GM20431 (cell line): ENCODE data around the gene POLE3.
"Not testable (repeated sequence)": the region's sequence is repeated elsewhere in the genome, so short reads cannot be mapped to it uniquely, and the experiment has no call there.

ENCODE experiments used
- in situ Hi-C: fragments of 300-500 bp; cut with MseI, MboI; formaldehyde crosslinking; loops from one replicate; pipeline ENCODE4 v1.15.0; 2020; ENCODE audit warnings: low sequenced_read_pairs; ENCODE audit not compliant: unreplicated experiment

The POLE3 gene

DNA sequence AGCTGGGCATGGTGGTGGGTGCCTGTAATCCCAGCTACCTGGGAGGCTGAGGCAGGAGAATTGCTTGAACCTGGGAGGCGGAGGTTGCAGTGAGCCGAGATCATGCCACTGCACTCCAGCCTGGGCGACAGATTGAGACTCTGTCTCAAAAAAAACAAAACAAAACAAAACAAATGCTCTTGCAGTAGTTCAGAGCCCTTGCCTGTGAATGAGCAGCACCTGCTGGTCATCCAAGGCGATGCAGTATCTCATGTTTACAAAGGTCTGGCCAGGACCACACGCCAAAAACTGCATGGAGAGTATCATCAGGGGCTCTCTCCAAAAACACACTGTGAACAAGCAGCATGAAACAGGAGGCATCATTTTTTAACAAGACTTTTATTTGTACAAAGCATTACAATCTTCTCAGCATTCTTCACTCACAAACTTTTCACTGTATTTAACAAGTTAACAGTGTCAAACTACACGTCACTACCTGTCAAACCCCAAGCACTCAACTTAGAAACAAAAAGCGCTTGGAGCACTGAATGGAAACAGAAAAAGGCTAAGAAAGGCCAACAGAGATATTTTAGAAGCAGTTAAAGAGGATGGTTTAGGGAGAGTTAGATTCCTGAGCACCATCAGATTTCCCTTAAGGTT lies 3.5 kb downstream of the POLE3 start:
- in situ Hi-C loops, result not testable (repeated sequence)

DNA sequence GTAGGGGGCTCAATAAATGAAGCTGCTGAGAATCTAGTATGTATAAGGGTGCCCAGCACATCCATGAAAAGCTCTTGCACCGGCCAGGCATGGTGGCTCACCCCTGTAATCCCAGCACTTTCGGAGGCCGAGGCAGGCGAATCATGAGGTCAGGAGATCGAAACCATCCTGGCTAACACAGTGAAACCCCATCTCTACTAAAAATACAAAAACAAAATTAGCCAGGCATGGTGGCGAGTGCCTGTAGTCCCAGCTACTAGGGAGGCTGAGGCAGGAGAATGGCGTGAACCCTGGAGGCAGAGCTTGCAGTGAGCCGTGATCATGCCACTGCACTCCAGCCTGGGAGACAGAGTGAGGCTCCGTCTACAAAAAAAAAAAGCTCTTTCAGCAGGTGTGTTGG lies 4.1 kb downstream of the POLE3 start:
- in situ Hi-C loops, result not testable (repeated sequence)

DNA sequence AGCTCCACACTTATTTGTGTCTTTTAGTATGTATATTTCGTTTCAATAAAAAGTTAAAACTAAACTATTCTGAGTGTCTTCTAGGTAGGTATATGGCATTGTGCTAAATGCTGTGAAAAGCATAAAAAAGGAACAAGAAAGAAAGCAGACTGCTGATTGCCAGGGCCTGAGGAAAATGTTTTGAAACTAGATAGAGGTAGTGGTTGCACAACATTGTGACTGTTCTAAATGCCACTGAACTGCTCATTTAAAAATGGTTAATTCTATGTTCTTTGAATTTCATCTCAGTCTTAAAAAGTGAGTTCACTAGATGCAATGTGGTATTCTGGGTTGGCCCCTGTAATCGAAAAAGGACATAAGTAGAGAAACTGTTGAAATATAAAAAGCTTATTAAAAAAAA lies 6.8 kb downstream of the POLE3 start:
- in situ Hi-C loops, result no loop called here

DNA sequence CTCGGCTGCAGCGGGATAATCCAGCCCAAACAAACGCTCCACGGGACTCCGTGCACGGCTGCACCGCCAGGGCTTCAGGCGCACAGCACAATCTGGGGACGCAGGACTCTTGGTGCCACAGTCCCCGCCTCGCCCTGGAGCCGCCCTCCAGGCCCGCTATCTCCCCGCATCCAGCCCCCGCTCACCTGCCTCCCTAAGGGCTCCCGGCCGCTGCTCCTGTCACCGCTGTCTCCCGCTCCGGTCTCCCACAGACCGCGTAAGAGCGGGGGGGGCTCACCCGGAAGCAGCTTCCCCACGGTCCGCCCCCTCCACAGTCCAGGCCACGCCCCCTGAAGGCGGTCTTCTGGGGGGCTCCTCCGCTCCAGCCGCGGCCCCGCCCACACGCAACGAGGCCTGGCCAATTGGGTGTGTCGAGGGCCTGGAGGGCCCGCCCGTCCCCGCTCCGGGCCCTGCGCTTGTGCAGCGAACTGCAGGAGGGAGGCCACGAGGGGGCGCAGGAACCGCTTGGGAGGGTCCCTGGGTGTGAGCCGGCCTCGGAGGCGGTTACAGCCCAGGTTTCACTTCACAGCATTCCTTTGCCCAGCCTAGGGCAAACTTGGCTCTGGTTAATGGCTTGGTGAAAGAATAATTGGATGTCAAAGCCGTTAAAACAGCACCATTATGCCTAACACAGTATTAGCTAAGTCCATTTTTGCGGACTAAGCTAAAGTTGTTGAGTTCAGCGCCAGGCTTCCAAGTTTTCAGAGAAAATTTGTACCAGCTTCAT lies 9.3 kb downstream of the POLE3 start, which contains the start of gene ALAD:
ALAD (minus strand) TSS at position 258 of the 766 bp plus-strand sequence. CDS start 7,725 bp downstream, outside the sequence.
- in situ Hi-C loops, result no loop called here

DNA sequence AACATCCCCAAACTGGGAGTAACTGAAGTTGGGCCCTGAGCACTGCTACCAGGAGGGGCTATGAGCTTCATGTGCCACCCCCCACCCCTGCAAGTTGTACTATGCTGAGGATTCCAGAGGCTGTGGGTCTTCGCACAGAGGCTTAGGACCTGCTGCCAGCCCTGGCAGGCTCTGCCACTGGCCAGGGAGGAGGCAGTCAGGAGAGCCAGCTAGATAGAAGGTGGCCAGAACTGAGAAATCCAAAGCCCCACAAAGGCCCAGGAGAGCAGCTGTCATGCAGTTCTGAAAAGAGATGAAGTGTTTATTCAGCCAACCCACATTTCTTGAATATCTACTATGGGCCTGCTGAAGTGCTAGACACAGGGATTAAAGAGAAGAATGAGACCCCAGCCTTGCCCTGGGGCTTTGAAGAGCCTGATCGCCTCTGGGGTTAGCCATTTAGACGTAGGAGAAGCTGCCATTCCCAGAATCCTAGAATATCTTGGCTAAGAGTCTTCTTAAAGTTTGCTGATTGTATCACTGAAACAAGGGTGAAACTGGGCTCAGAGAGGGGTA lies 10.8 kb downstream of the POLE3 start:
- in situ Hi-C loops, result no loop called here

DNA sequence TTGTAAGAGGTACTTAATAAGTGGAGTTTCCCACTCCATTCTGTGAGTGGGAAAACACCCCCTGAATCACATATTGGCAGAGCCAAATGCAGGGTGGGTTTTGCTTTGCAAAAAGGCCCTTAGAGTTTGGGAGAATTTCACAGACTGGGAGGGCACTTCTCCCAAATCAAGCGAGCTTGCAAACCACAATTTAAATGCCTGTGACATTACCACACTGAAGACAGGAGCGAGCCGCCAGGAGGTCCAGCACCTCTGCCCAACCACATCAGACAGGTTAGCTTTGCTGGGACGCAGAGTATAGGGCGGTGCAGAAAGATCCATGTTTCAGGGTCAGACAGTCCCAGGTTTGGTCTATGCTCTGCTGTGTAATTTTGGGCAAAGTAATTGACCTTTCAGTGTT lies 11.7 kb downstream of the POLE3 start:
- in situ Hi-C loops, result no loop called here

DNA sequence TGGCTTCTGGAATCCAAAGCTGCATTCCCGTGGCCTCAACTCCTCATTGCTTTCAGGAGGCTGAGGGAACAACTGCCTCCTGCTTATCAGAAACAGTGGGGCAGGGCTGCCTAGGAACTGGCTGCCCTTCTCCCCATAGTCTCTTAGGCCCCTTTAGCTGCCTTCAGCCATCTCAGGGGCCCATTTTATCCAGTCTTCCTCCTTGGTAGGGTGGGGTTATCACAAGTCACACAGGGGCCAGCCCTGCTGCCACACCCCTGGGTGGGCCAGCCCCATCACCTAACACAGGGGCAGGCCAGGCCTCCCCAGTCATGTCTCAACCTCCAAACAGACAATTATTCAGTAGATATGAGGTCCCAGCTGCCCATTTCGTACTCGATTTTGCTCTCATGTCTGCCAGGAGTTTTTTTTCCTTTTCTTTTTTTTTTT lies 13.3 kb downstream of the POLE3 start:
- in situ Hi-C loops, result no loop called here

DNA sequence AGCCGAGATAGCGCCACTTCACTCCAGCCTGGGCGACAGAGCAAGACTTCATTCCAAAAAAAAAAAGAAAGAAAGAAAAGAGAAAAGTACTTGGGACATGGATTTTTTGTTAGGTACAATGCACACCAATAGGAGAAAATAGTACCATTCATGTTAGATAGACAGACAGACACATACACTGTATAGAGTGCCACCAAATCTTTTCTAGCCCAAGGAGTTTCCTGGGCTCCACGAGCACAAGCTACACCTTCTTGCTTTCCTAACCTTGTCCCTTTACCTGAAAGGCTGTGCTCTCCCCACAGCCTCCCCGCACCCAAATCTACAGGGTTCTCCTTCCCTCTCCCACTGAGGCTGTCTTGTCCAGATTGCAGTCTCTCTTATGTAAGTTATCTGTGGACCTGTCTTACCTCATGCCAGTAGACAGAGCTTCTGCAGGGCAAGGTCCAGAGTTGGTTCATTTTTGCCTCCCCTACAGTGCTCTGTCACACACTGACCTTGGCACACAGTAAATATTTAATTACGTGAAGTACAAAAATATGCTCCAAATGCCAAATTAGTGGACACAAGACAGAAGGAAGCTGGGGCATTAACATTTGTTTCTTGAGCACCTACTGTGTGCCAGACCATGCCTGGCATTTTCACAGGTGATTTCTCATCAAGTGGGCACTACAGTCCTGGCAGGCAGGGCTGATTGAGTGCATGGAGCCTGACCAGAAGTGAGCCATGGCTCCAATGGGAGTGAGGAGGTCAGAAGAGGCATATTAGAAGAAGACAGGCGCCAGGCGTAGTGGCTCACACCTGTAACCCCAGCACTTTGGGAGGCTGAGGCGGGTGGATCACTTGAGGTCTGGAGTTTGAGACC lies 15.2 kb downstream of the POLE3 start:
- in situ Hi-C loops, result no loop called here

DNA sequence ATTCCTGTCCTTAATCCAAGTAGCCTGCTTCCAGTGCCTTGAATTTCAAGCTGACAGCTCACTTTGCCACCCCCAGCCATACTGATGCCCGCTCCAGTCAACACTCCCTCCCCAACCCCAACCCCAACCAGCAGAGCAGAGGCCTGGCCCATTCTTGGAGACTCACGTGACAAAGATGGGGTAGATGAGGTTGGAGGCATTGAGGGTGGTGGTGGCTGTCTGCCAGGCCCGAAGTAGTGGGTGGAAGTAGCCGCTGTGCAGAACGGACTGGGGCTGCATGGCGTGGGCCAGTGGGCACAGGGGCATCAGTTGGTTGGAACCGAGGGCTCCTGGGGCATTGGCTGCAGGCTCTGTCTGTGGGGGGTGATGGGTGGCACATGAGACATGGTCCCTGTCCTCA lies 17.2 kb downstream of the POLE3 start:
- in situ Hi-C loops, result no loop called here

DNA sequence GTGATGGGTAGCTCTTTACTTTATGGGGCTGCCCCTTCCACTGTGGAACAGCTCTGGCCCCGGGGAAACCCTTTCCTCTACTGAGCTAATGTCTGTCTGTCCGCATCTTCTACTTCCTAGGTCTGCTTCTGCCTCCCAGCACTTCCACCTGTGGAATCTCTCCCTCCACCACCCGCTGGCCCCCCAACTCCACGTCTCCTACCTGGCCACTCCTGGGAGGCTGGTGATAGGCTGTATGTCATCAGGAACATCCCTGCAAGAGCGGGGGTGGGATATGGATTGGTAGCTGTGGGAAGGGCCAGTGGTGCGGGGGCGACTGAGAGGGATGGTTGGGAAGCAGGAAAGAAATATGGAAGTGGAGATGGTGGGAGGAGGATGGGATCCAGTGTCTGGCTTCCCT lies 18.6 kb downstream of the POLE3 start:
- in situ Hi-C loops, result no loop called here

DNA sequence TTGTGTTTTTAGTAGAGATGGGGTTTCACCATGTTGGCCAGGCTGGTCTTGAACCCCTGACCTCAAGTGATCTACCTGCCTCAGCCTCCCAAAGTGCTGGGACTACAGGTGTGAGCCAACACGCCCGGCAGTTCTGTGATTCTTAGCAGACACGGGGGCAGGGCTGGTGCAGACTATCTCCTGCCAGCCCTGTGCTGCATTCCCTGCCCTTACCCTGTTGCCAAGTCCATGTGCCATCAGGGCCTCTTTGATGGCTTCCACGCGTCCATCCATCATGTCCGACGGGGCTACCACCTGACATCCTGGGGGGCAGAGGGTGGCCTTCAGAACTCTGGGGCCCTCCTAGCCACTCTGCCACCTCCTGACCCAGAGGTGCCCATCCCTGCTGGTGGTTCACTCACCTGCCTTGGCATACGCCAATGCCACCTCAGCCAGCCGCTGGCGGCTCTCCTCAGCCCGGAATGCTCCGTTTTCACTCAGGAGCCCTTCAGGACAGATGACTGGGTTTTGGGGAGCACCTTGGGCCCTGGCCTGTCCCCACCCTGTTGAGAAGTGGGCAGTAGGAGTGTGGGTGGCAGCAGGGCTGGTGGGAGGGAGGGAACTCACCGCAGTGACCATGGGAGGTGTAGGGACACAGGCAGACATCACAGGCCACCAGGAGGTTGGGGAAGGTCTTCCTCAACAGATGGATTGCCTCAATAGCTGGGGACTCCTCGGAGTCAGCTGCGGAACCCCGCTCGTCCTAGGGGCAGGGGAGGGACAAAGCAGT lies 20.1 kb downstream of the POLE3 start:
- in situ Hi-C loops, result no loop called here

DNA sequence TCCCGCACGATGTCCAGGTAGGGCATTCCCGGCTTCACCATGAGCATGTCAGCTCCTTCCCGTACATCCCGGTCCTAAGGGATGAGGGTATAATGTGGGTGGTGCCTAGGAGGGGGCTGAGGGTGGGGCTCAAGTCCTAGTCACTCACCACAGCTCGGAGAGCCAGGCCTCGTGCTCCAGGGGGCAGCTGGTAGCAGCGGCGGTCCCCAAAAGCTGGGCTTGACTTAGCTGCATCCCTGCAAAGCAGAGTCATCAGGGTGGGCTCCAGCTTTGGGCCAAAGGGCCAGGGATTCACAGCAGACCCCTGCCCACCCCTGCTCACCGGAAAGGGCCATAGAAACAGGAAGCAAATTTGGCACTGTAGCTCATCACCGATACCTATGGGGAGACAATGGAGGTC lies 21.0 kb downstream of the POLE3 start:
- in situ Hi-C loops, result no loop called here

DNA sequence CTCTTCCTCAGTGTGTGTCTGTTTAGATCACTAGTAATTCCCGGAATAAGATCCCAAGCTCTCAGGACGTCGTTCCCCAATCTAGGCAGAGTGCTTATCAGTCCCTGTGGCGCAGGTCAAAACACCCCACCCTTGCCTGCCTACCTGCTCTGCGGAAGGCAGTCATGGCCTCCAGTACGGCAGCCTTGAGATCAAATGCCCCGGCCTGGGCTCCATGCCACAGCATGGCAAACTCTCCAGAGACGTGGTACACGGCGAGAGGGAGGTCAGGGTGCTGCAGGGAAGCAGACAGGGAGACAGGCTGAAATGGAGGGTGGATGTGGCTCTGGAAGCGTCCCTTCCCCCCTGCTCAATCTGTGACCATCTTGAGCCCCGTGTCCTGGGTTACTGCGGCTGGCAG lies 21.6 kb downstream of the POLE3 start:
- in situ Hi-C loops, result no loop called here

DNA sequence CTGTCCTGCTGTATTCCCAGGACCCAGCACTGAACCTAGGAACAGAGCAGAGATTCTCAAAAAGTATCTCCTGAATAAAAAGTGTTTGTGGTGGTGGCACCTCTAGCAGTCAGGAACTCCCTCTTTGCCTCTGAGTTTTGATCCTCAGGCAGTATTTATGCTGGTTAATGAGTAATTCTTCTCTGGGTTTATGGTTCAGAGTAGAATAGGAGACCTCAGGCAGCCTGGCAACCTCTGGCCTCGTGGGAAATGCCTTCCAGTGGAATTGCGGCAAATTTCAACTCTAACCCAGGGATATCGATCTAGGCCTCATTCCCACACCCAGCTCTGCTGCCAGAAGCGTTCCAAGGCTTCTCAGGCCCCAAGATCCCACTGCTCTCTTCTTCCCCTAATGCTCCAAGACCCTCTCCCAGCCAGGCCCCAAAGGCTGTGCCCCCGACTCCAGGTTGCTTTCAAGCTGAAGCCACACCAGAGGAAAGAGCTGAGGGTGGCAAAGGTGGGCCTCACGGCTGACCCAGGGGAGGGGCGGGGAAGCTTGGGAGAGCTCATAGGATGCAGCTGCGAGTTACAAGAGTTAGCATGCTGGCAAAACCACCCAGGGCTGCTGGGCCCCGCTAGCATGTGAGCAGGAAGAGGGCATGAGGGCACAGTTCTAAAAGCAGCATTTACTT lies 22.8 kb downstream of the POLE3 start:
- in situ Hi-C loops, result no loop called here

DNA sequence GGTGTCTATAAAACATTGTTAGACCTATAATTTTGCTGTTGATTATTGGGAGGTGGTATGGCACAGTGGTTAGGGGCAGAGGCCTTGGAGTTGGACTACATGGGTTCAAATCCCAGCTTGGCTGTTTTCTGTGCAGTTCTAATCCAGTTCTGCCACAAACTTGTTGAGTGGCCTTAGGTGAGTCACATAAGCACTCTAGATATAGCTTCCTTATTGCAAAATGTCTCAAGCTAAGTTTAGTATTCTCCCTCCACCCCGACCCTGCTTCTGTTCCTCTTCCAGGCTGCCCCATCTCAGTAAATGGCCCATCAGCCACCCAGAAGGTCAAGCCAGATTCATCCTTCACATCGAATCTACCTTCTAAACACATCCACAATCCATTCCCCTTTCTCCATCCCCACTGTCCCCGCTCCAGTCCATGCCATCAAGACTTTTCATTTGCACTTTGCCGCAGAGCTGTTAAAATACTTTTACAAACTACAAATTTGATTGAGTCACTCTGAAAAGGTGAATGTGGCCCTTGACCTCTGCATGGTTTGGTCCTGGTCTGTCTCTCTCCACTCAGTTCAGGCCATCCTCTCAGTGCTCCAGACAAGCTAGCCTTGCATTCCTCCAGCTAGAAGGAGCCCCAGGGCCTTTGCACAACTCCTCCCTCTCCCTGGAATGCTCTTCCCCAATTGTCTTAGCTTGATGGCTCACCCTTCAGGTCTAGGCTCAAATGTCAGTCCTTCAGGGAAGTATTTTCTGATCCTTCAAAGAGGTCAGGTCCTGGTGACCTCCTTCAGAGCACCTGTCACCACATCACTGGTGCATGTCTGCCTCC lies 23.7 kb downstream of the POLE3 start:
- in situ Hi-C loops, result no loop called here

DNA sequence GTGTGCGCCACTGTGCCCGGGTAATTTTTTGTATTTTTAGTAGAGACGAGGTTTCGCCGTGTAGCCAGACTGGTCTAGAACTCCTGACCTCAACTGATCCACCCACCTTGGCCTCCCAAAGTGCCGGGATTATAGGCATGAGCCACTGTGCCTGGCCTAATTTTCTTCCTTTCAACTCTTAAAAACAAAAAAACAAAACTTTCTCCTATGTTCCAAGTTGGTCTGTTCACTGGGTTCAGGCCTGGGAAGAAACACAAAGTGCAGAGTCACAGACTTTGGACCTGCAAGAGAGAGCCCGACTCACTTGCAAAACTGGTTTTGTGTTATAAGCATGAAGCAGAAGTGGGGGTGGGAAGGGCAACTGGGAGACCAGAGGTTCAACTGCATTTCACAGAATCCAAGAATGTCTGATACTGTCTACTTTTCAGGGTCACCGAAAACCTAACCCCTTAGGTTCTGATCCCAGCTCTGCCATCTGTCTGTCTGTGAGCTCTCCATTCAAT lies 28.5 kb downstream of the POLE3 start:
- in situ Hi-C loops, result no loop called here

DNA sequence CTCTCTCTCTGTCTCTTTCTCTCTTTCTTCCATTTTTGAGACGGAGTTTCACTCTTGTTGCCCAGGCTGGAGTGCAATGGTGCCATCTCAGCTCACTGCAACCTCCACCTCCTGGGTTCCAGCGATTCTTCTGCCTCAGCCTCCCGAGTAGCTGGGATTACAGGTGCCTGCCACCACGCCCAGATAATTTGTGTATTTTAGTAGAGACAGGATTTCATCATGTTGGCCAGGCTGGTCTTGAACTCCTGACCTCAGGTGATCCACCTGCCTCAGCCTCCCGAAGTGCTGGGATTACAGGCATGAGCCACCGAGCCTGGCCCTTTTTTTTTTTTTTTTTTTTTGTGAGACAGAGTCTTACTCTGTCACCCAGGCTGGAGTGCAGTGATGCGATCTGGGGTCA lies 29.0 kb downstream of the POLE3 start:
- in situ Hi-C loops, result not testable (repeated sequence)

DNA sequence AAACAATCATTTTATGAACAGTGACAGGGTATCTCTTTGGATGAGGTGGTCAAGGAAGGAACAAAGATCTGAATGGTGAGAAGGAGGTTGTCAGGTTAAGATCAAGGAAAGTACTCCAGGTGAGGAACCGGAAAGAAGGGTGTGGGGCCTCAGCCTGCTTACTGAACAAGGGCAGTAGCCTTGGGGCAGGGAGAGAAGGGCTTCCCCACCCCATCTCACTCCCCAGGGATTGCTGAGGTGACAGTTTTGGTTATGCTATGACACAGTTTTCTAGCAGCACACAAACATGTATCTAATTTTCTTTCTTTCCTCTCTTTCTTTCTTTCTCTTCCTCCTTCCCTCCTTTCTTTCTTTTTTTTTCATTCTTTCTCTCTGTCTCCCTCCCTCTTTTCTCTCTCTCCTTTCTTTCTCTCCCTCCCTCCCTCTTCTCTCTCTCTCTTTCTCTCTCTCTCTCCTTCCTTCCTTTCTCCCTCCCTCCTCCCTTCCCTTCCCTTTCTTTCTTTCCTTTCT lies 29.6 kb downstream of the POLE3 start:
- in situ Hi-C loops, result no loop called here
